Measurements from ENCODE around the gene CPTP. TPM values are rescaled to one million over a fixed set of nuclear protein-coding genes. Genes with fewer than 3 reads are reported as not detected.

The CPTP gene
- total RNA-seq = 10 to 100 TPM; 10.7 to 94.0 (median 84.6) TPM

- no peaks in the 10 kb centered on the region for H3K27me3 ChIP-seq
- peak within 1 kb of the TSS; percentile 90 to 95 (median 91) for H3K27ac ChIP-seq
- H3K36me3 ChIP-seq = peaks cover 0 to 36% (median 0%) of the 10 kb centered on the region in 3 donors
- peak; percentile 70 to 79 for TF ChIP-seq POLR2A (IDR thresholded peaks at IDR 0.05)
- TF ChIP-seq, protein P1, sequence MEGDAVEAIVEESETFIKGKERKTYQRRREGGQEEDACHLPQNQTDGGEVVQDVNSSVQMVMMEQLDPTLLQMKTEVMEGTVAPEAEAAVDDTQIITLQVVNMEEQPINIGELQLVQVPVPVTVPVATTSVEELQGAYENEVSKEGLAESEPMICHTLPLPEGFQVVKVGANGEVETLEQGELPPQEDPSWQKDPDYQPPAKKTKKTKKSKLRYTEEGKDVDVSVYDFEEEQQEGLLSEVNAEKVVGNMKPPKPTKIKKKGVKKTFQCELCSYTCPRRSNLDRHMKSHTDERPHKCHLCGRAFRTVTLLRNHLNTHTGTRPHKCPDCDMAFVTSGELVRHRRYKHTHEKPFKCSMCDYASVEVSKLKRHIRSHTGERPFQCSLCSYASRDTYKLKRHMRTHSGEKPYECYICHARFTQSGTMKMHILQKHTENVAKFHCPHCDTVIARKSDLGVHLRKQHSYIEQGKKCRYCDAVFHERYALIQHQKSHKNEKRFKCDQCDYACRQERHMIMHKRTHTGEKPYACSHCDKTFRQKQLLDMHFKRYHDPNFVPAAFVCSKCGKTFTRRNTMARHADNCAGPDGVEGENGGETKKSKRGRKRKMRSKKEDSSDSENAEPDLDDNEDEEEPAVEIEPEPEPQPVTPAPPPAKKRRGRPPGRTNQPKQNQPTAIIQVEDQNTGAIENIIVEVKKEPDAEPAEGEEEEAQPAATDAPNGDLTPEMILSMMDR (IDR thresholded peaks at IDR 0.05) = no peak
- no peaks in the 10 kb centered on the region for H3K9me3 ChIP-seq
- peak within 1 kb of the TSS; percentile 94 to 99 (median 98) for H3K4me3 ChIP-seq
- H3K4me1 ChIP-seq = peaks cover 0 to 43% (median 28%) of the 10 kb centered on the region in 4 donors
- peak; percentile 92 to 97 (median 97) for DNase-seq
Observed at GRCh38 chr1:1324524-1325287, at the start of gene CPTP, which contains the start of gene INTS11. Gene CPTP (plus strand): TSS chr1:1324802. CDS start chr1:1326911, 2,109 bp downstream. Gene INTS11 (minus strand): TSS chr1:1324660. CDS start chr1:1324608, 52 bp downstream.

DNA sequence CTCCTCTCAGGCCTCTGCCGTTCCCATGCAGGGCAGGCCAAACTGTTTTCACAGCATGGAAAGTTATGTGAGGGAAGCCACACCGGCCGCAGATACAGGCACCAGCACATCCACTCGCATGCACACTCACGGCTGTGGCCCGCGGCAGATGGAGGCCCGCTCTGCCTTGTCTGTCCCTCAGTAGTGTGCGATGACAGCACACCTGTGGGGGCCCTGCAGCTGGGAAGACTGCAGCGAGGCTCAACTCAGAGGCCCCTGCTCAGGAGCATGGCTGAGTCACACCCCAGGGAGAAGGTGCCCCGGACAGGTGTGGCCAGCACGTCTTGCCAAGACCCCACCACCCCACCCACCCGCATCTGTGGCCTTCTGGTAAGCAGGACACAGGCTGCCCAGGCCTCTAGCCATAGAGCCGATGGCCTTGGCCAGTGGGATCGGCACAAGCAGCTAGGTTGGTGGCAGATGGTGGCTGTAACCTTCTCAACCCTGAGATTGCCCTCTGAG is 49.6 kb upstream of the CPTP start:
- DNase-seq = no peak
- TF ChIP-seq, protein P1 (IDR thresholded peaks at IDR 0.05) = no peak
- no peak for TF ChIP-seq POLR2A (IDR thresholded peaks at IDR 0.05)
- H3K4me3 ChIP-seq = no peak overlapping the region

DNA sequence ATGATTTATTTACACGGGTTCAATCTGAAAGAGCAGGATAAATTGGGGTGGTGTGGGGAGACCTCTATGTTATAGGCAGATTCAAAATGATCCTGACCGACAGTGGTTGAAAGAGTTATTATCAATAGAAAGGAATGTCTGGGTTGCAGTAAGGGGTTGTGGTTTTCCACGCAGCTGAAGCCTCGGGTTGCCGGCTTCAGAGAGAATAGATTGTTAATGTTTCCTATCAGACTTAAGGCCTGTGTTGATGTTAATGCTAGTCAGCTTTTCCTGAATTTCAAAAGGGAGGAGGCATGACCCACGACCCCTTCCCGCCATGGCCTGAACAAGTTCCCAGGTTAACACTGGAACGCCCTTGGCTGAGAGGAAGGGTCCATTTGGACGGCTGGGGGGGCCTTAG is 48.8 kb upstream of the CPTP start:
- Histone ChIP-seq H3K9me3 (no peaks in the 10 kb centered on the region), H3K36me3 (no peaks in the 10 kb centered on the region), H3K27me3 (no peaks in the 10 kb centered on the region), H3K27ac (no peak overlapping the region), H3K4me3 (no peak overlapping the region), H3K4me1 (peaks cover 5 to 44% (median 21%) of the 10 kb centered on the region in 4 donors)
- TF ChIP-seq, protein P1 (IDR thresholded peaks at IDR 0.05) = no peak
- no peak for TF ChIP-seq POLR2A (IDR thresholded peaks at IDR 0.05)
- no peak for DNase-seq

More for the DNA sequence above, 49.6 kb upstream of the CPTP start:
- H3K27me3 ChIP-seq = no peaks in the 10 kb centered on the region
- H3K4me1 ChIP-seq = peaks cover 5 to 47% (median 28%) of the 10 kb centered on the region in 4 donors
- H3K36me3 ChIP-seq = no peaks in the 10 kb centered on the region
- no peak overlapping the region for H3K27ac ChIP-seq
- no peaks in the 10 kb centered on the region for H3K9me3 ChIP-seq

GRCh38 chr1:1278620-1279019 is 46.0 kb upstream of the CPTP start:
- no peak for DNase-seq
- TF ChIP-seq, protein P1 (IDR thresholded peaks at IDR 0.05) = peak in 1 of 6 experiments; percentile 10
- no peak for TF ChIP-seq POLR2A (IDR thresholded peaks at IDR 0.05)
- Histone ChIP-seq H3K9me3 (no peaks in the 10 kb centered on the region), H3K36me3 (no peaks in the 10 kb centered on the region), H3K27me3 (no peaks in the 10 kb centered on the region), H3K4me1 (peaks cover 0 to 40% (median 6%) of the 10 kb centered on the region in 4 donors), H3K27ac (no peak overlapping the region), H3K4me3 (no peak overlapping the region)

DNA sequence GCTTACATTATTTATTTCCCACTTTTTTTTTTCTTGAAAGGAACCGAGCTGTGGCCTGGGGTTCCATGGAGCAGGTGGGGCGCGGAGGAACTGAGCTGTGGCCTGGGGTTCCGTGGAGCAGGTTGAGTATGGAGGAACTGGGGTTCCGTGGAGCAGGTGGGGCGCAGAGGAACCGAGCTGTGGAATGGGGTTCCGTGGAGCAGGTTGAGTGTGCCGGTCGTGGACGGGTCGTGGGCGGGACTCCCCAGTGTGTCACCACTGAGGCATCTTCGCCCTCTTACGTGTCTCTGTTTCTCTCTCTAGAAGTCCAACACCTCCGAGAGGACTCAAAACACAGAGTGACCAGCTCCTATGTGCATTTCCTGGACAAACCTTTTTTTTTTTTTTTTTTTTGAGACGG is 45.6 kb upstream of the CPTP start:
- no peak overlapping the region for H3K27ac ChIP-seq
- no peaks in the 10 kb centered on the region for H3K9me3 ChIP-seq
- no peaks in the 10 kb centered on the region for H3K27me3 ChIP-seq
- TF ChIP-seq POLR2A (IDR thresholded peaks at IDR 0.05) = no peak
- TF ChIP-seq, protein P1 (IDR thresholded peaks at IDR 0.05) = no peak
- peaks cover 0 to 40% (median 6%) of the 10 kb centered on the region in 4 donors for H3K4me1 ChIP-seq
- no peak overlapping the region for H3K4me3 ChIP-seq
- no peaks in the 10 kb centered on the region for H3K36me3 ChIP-seq
- no peak for DNase-seq

Measured in Peyer's patch (tissue), 4 donors.